HFFc6 (cell line): Measurements from ENCODE around the gene SLC25A12. TPM values are rescaled to one million over a fixed set of nuclear protein-coding genes. Genes with fewer than 3 reads are reported as not detected.

Experiments used
- DNase-seq: peaks from one replicate; pipeline ENCODE4 v3.0.0-alpha.2; 2018
- H3K27ac Mint-ChIP-seq: 2 replicates; pipeline ENCODE4 v1.8.0; 2020; ENCODE audit warnings: mild to moderate bottlenecking, mixed read lengths
- H3K27me3 Mint-ChIP-seq: 2 replicates; pipeline ENCODE4 v1.8.0; 2021; ENCODE audit warnings: mild to moderate bottlenecking, moderate library complexity, mixed read lengths; ENCODE audit not compliant: insufficient read depth
- H3K36me3 Mint-ChIP-seq: 2 replicates; pipeline ENCODE4 v1.8.0; 2021; ENCODE audit warnings: low read depth, mixed read lengths
- H3K4me1 Mint-ChIP-seq: 2 replicates; pipeline ENCODE4 v1.8.0; 2020; ENCODE audit warnings: low read depth, mixed read lengths
- H3K4me3 Mint-ChIP-seq: 2 replicates; pipeline ENCODE4 v1.8.0; 2020; ENCODE audit warnings: mild to moderate bottlenecking, moderate library complexity, mixed read lengths
- H3K9me3 Mint-ChIP-seq: 2 replicates; pipeline ENCODE4 v1.8.0; 2020; ENCODE audit warnings: mild to moderate bottlenecking, mixed read lengths
- CTCF ChIP-seq: fragments of 200-600 bp; sonication (generic); IDR thresholded peaks from 2 replicates; pipeline ENCODE4 v1.5.0; 2021; ENCODE audit warnings: antibody characterized with exemption, mild to moderate bottlenecking
- total RNA-seq, 6 experiments: library from RNA; stranded (reverse); fragmentation: NEBNext Ultra II Directional; extraction: Animal tissue kit (Norgen Biotek cat#: 25700); gene quantifications; 2 replicates in 1 of 6; 3 replicates in 5 of 6; pipeline ENCODE4 v1.2.3, GENCODE V29; 2021

Gene SLC25A12
- total RNA-seq, 6 experiments from 2014 or later, result 16.8 to 20.9 (median 19.4) TPM

GRCh38 chr2:171754254-171754939, 139.6 kb downstream of the SLC25A12 start:
- H3K36me3 Mint-ChIP-seq, result peaks cover 39% of the 10 kb centered on the region
- TF ChIP-seq CTCF, result no peak
- H3K9me3 Mint-ChIP-seq, result no peaks in the 10 kb centered on the region
- H3K4me1 Mint-ChIP-seq, result peaks cover 15% of the 10 kb centered on the region
- H3K27me3 Mint-ChIP-seq, result no peaks in the 10 kb centered on the region; the same call in 1 of the 2 replicates
- H3K4me3 Mint-ChIP-seq, result no peak overlapping the region
- DNase-seq, result peak; percentile 8
- H3K27ac Mint-ChIP-seq, result no peak overlapping the region

- Mint-ChIP-seq H3K36me3 (peaks cover 24% of the 10 kb centered on the region; the same call in 1 of the 2 replicates), H3K27me3 (no peaks in the 10 kb centered on the region), H3K9me3 (no peaks in the 10 kb centered on the region), H3K4me1 (no peaks in the 10 kb centered on the region), H3K4me3 (no peak overlapping the region), H3K27ac (no peak overlapping the region)
- TF ChIP-seq CTCF, result no peak
- DNase-seq, result no peak
Observed at GRCh38 chr2:171747371-171747770, 146.7 kb downstream of the SLC25A12 start.

GRCh38 chr2:171745806-171746205, 148.2 kb downstream of the SLC25A12 start:
- H3K4me1 Mint-ChIP-seq, result peaks cover 10% of the 10 kb centered on the region
- H3K9me3 Mint-ChIP-seq, result no peaks in the 10 kb centered on the region
- no peak overlapping the region for H3K27ac Mint-ChIP-seq
- no peak for DNase-seq
- H3K4me3 Mint-ChIP-seq, result no peak overlapping the region
- no peak for TF ChIP-seq CTCF
- H3K27me3 Mint-ChIP-seq, result no peaks in the 10 kb centered on the region
- peaks cover 27% of the 10 kb centered on the region; the same call in 1 of the 2 replicates for H3K36me3 Mint-ChIP-seq

- H3K27ac Mint-ChIP-seq, result no peak overlapping the region
- H3K9me3 Mint-ChIP-seq, result no peaks in the 10 kb centered on the region
- no peak for DNase-seq
- H3K4me3 Mint-ChIP-seq, result no peak overlapping the region
- H3K4me1 Mint-ChIP-seq, result peaks cover 16% of the 10 kb centered on the region
- peaks cover 34% of the 10 kb centered on the region for H3K36me3 Mint-ChIP-seq
- no peak for TF ChIP-seq CTCF
- no peaks in the 10 kb centered on the region for H3K27me3 Mint-ChIP-seq
Observed at GRCh38 chr2:171745141-171745540, 148.9 kb downstream of the SLC25A12 start.

- TF ChIP-seq CTCF, result no peak
- peaks cover 21% of the 10 kb centered on the region for H3K4me1 Mint-ChIP-seq
- H3K9me3 Mint-ChIP-seq, result no peaks in the 10 kb centered on the region
- no peaks in the 10 kb centered on the region for H3K27me3 Mint-ChIP-seq
- H3K36me3 Mint-ChIP-seq, result peaks cover 27% of the 10 kb centered on the region
- H3K4me3 Mint-ChIP-seq, result no peak overlapping the region
- no peak overlapping the region; the same call in 1 of the 2 replicates for H3K27ac Mint-ChIP-seq
- no peak for DNase-seq
Observed at GRCh38 chr2:171742760-171743159, 151.3 kb downstream of the SLC25A12 start.
